CD4-positive, alpha-beta T cell (primary cell): ENCODE data around the gene FAM153A. TPM values are rescaled to one million over a fixed set of nuclear protein-coding genes. Genes with fewer than 3 reads are reported as not detected.
"Not testable (repeated sequence)": the region's sequence is repeated elsewhere in the genome, so short reads cannot be mapped to it uniquely, and the experiment has no call there.

Source experiments
- ATAC-seq: fragments of 200-7000 bp; cut with Tn5 transposase; one replicate; pipeline ENCODE4 v1.10.0; 2022; ENCODE audit warnings: mild to moderate bottlenecking; ENCODE audit not compliant: poor library complexity
- CTCF ChIA-PET: fragments of 350-600 bp; sonication (Branson Sonifier 250); formaldehyde crosslinking; loops from one replicate; lab custom pipeline; 2021; ENCODE audit warnings: antibody characterized with exemption, inconsistent platforms; lab: Charles Lee
- POLR2A ChIA-PET: fragments of 350-600 bp; sonication (Branson Sonifier 250); formaldehyde crosslinking; loops from one replicate; lab custom pipeline; 2021; ENCODE audit warnings: antibody characterized with exemption, inconsistent platforms; lab: Charles Lee
- DNase-seq, 14 experiments: peaks; one replicate each; pipeline ENCODE4 v3.0.0-alpha.2; 2013 to 2020; ENCODE audit warnings: mixed read lengths in 2 of 14
- H3K27ac ChIP-seq, 2 donors: one replicate each; pipeline versions ENCODE4 v1.5.1 to v1.7.0; 2013; ENCODE audit warnings: low read length in 2 of 2, low read depth in 1 of 2, mild to moderate bottlenecking in 1 of 2
- H3K27me3 ChIP-seq, 2 experiments: 1 replicate in 1 of 2; 2 replicates in 1 of 2; pipeline versions ENCODE4 v1.6.1 to v1.7.0; 2013; ENCODE audit warnings: low read length in 2 of 2, control low read depth in 1 of 2, mild to moderate bottlenecking in 1 of 2, moderate library complexity in 1 of 2; ENCODE audit not compliant: insufficient read depth in 2 of 2, control insufficient read depth in 1 of 2
- H3K36me3 ChIP-seq: one replicate; pipeline ENCODE4 v1.6.1; 2013; ENCODE audit warnings: low read length, control low read depth; ENCODE audit not compliant: insufficient read depth
- H3K4me1 ChIP-seq: one replicate; pipeline ENCODE4 v1.6.1; 2013; ENCODE audit warnings: low read length, control low read depth; ENCODE audit not compliant: insufficient read depth
- H3K4me3 ChIP-seq: one replicate; pipeline ENCODE4 v1.5.1; 2013; ENCODE audit warnings: mild to moderate bottlenecking, low read length, moderate library complexity
- H3K9me3 ChIP-seq, 2 experiments: 1 replicate in 1 of 2; 2 replicates in 1 of 2; pipeline versions ENCODE4 v1.6.1 to v1.7.0; 2013; ENCODE audit warnings: low read length in 2 of 2, mild to moderate bottlenecking in 2 of 2, control low read depth in 1 of 2, moderate library complexity in 1 of 2; ENCODE audit not compliant: control insufficient read depth in 1 of 2, insufficient read depth in 1 of 2
- H3K27ac Mint-ChIP-seq: one replicate; pipeline ENCODE4 v1.8.0; 2020; ENCODE audit warnings: mixed read lengths
- H3K27me3 Mint-ChIP-seq: one replicate; pipeline ENCODE4 v1.8.0; 2021; ENCODE audit warnings: mixed read lengths
- H3K36me3 Mint-ChIP-seq: one replicate; pipeline ENCODE4 v1.8.0; 2021; ENCODE audit warnings: low read depth, mixed read lengths
- H3K4me1 Mint-ChIP-seq: one replicate; pipeline ENCODE4 v1.8.0; 2021; ENCODE audit warnings: low read depth, mixed read lengths
- H3K4me3 Mint-ChIP-seq: one replicate; pipeline ENCODE4 v1.8.0; 2020; ENCODE audit warnings: mild to moderate bottlenecking, mixed read lengths
- H3K9me3 Mint-ChIP-seq: one replicate; pipeline ENCODE4 v1.8.0; 2020; ENCODE audit warnings: mixed read lengths
- intact Hi-C, 2 experiments: fragments of 100-400 bp; cut with DNase I in 1 of 2; cut with micrococcal nuclease in 1 of 2; formaldehyde crosslinking; loops; one replicate each; pipeline versions ENCODE4 v1.15.1 to v1.9.0; 2023 to 2025; cut with DNase I, micrococcal nuclease
- total RNA-seq, 174 experiments: library from RNA in 2 of 174; stranded (reverse) in 2 of 174; gene quantifications; one replicate each; pipeline ENCODE4 v1.2.3 and lab custom pipeline; 2021 to 2026

Gene FAM153A
- total RNA-seq, 2 experiments from 2014 or later = 106 to 115 TPM

- H3K27ac Mint-ChIP-seq, H3K4me1 ChIP-seq, CTCF ChIA-PET, H3K36me3 ChIP-seq, ATAC-seq, H3K4me3 Mint-ChIP-seq, H3K36me3 Mint-ChIP-seq, POLR2A ChIA-PET, DNase-seq, H3K27ac ChIP-seq, intact Hi-C loops, H3K9me3 Mint-ChIP-seq, H3K27me3 Mint-ChIP-seq, H3K4me3 ChIP-seq, H3K27me3 ChIP-seq, H3K4me1 Mint-ChIP-seq, H3K9me3 ChIP-seq: not testable (repeated sequence)
Observed at GRCh38 chr5:177694518-177694835, 88.2 kb downstream of the FAM153A start.

DNA sequence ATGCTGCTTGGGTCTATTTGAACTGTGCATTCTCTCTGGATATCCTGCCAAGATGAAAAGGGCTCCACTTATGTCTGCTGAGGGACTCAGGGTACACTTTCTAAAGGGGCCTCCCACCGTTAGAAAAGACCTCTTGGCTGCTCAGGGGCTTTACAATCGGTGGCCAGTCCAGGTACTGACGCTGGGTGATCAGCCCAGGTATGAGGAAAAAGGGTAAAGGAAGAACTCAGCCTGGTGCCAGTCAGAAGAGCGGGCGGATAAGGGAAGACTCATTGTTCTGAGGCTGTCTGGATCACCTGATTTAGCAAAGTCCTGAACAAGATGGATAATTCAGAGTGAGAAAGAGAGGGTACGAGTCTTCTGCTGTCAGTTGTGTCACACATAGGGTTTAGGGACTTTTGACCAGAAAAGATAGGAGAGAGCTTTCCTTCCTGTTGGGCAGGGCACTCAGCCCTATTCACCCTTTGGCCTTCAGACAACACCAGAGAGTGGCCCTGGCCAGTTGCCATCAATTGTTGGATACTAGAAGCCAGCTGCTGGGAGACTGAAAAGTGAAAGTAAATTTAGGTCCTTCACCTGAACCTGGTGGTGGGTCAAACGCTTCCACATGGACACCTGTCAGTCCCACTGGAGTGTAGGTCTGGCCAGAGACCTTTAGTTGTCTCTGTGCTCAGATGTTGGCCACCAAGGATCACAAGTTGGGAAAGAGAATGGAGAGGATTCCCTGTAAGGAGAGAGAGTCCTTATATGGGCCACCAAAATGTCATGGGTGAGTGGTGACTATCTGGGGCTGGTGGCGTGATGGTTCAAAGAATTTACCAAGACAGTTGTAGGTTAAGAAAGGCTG lies 88.8 kb downstream of the FAM153A start:
- H3K27ac ChIP-seq, DNase-seq, H3K9me3 Mint-ChIP-seq, H3K36me3 Mint-ChIP-seq, H3K27ac Mint-ChIP-seq, CTCF ChIA-PET, H3K4me3 ChIP-seq, H3K27me3 Mint-ChIP-seq, H3K27me3 ChIP-seq, H3K36me3 ChIP-seq, H3K4me1 ChIP-seq, H3K4me1 Mint-ChIP-seq, POLR2A ChIA-PET, H3K4me3 Mint-ChIP-seq, intact Hi-C loops, ATAC-seq, H3K9me3 ChIP-seq: not testable (repeated sequence)

GRCh38 chr5:177692969-177693368 lies 89.7 kb downstream of the FAM153A start:
- ATAC-seq, H3K27ac ChIP-seq, H3K9me3 ChIP-seq, H3K4me1 Mint-ChIP-seq, H3K27ac Mint-ChIP-seq, H3K36me3 Mint-ChIP-seq, H3K4me3 Mint-ChIP-seq, H3K4me1 ChIP-seq, H3K9me3 Mint-ChIP-seq, CTCF ChIA-PET, H3K4me3 ChIP-seq, intact Hi-C loops, H3K27me3 Mint-ChIP-seq, POLR2A ChIA-PET, H3K36me3 ChIP-seq, DNase-seq, H3K27me3 ChIP-seq: not testable (repeated sequence)

- H3K4me1 ChIP-seq, intact Hi-C loops, DNase-seq, CTCF ChIA-PET, H3K9me3 Mint-ChIP-seq, H3K27me3 ChIP-seq, H3K4me3 Mint-ChIP-seq, H3K36me3 ChIP-seq, H3K4me3 ChIP-seq, H3K9me3 ChIP-seq, H3K27me3 Mint-ChIP-seq, H3K36me3 Mint-ChIP-seq, POLR2A ChIA-PET, H3K27ac Mint-ChIP-seq, ATAC-seq, H3K4me1 Mint-ChIP-seq, H3K27ac ChIP-seq: not testable (repeated sequence)
Observed at GRCh38 chr5:177692507-177692906, 90.2 kb downstream of the FAM153A start.

GRCh38 chr5:177689011-177689610 lies 93.6 kb downstream of the FAM153A start:
- POLR2A ChIA-PET, H3K27ac Mint-ChIP-seq: not testable (repeated sequence)

DNA sequence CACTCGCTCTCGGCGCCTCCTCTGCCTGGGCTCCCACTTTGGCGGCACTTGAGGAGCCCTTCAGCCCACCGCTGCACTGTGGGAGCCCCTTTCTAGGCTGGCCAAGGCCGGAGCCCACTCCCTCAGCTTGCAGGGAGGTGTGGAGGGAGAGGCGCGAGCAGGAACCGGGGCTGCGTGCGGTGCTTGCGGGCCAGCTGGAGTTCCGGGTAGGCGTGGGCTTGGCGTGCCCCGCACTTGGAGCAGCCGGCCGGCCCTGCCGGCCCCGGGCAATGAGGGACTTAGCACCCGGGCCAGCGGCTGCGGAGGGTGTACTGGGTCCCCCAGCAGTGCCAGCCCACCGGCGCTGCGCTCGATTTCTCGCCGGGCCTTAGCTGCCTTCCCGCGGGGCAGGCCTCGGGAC lies 94.6 kb downstream of the FAM153A start:
- H3K4me3 Mint-ChIP-seq, intact Hi-C loops, H3K36me3 Mint-ChIP-seq, H3K36me3 ChIP-seq, H3K9me3 Mint-ChIP-seq, H3K9me3 ChIP-seq, H3K27me3 Mint-ChIP-seq, H3K4me1 Mint-ChIP-seq, H3K4me3 ChIP-seq, ATAC-seq, DNase-seq, POLR2A ChIA-PET, CTCF ChIA-PET, H3K27ac ChIP-seq, H3K4me1 ChIP-seq, H3K27ac Mint-ChIP-seq, H3K27me3 ChIP-seq: not testable (repeated sequence)

More at GRCh38 chr5:177689011-177689610, 93.6 kb downstream of the FAM153A start:
- H3K36me3 ChIP-seq, intact Hi-C loops, CTCF ChIA-PET, ATAC-seq, H3K4me1 ChIP-seq, DNase-seq, H3K36me3 Mint-ChIP-seq, H3K4me1 Mint-ChIP-seq, H3K9me3 Mint-ChIP-seq, H3K4me3 Mint-ChIP-seq, H3K27me3 ChIP-seq, H3K9me3 ChIP-seq, H3K27ac ChIP-seq, H3K27me3 Mint-ChIP-seq, H3K4me3 ChIP-seq: not testable (repeated sequence)

GRCh38 chr5:177681920-177682319 lies 100.8 kb downstream of the FAM153A start:
- CTCF ChIA-PET, H3K9me3 Mint-ChIP-seq: not testable (repeated sequence)

More at GRCh38 chr5:177681920-177682319, 100.8 kb downstream of the FAM153A start:
- H3K27me3 ChIP-seq, H3K27ac Mint-ChIP-seq, H3K27ac ChIP-seq, DNase-seq, intact Hi-C loops, H3K4me1 Mint-ChIP-seq, H3K36me3 Mint-ChIP-seq, ATAC-seq, H3K36me3 ChIP-seq, H3K4me3 ChIP-seq, H3K9me3 ChIP-seq, H3K27me3 Mint-ChIP-seq, H3K4me1 ChIP-seq, H3K4me3 Mint-ChIP-seq, POLR2A ChIA-PET: not testable (repeated sequence)
